A673 (cell line): ENCODE results near the gene ACAP1.
"Not testable (repeated sequence)": the region's sequence is repeated elsewhere in the genome, so short reads cannot be mapped to it uniquely, and the experiment has no call there.

Source experiments
- CTCF ChIP-seq: fragments of 300-800, 200-600 bp; sonication (generic); conservative IDR thresholded peaks from 2 replicates; pipeline ENCODE4 v1.5.1; 2017; ENCODE audit warnings: low read depth, mild to moderate bottlenecking, antibody characterized with exemption, low read length, moderate library complexity, mixed read lengths
- EZH2 ChIP-seq: fragments of 200-600 bp; sonication (generic); IDR thresholded peaks from 2 replicates; pipeline ENCODE4 v1.6.1; 2017; ENCODE audit warnings: borderline replicate concordance, low read depth, mild to moderate bottlenecking, mixed read lengths, antibody characterized with exemption, low read length; ENCODE audit not compliant: poor library complexity, severe bottlenecking

GRCh38 chr17:7337600-7337999, 1.3 kb downstream of the ACAP1 start:
- TF ChIP-seq EZH2, CTCF: not testable (repeated sequence)
